Glutamatergic neuron (in vitro differentiated cells): Measurements from ENCODE around the gene NDUFAF4. TPM values are rescaled to one million over a fixed set of nuclear protein-coding genes. Genes with fewer than 3 reads are reported as not detected.

Experiments
- DNase-seq: peaks from one replicate; pipeline ENCODE4 v3.0.0; 2022
- H3K27ac Mint-ChIP-seq: one replicate; pipeline ENCODE4 v1.8.0; 2020; ENCODE audit warnings: mild to moderate bottlenecking, mixed read lengths, inconsistent platforms; ENCODE audit not compliant: unreplicated experiment
- H3K27me3 Mint-ChIP-seq: one replicate; pipeline ENCODE4 v1.8.0; 2020; ENCODE audit warnings: mild to moderate bottlenecking, moderate library complexity, mixed read lengths, inconsistent platforms; ENCODE audit not compliant: unreplicated experiment
- H3K36me3 Mint-ChIP-seq: one replicate; pipeline ENCODE4 v1.8.0; 2020; ENCODE audit warnings: mild to moderate bottlenecking, mixed read lengths, inconsistent platforms; ENCODE audit not compliant: unreplicated experiment
- H3K4me1 Mint-ChIP-seq: one replicate; pipeline ENCODE4 v1.8.0; 2020; ENCODE audit warnings: mild to moderate bottlenecking, low read depth, mixed read lengths, inconsistent platforms; ENCODE audit not compliant: unreplicated experiment
- H3K4me3 Mint-ChIP-seq: one replicate; pipeline ENCODE4 v1.8.0; 2020; ENCODE audit warnings: mild to moderate bottlenecking, mixed read lengths, inconsistent platforms; ENCODE audit not compliant: unreplicated experiment
- H3K9me3 Mint-ChIP-seq: one replicate; pipeline ENCODE4 v1.8.0; 2020; ENCODE audit warnings: mild to moderate bottlenecking, moderate library complexity, mixed read lengths, inconsistent platforms; ENCODE audit not compliant: unreplicated experiment
- total RNA-seq: library from RNA; stranded (reverse); fragmentation: NEBNext Ultra II Directional; extraction: Animal tissue kit (Norgen Biotek cat#: 25700); gene quantifications from one replicate; pipeline ENCODE4 v1.2.1, GENCODE V29; 2021; ENCODE audit not compliant: unreplicated experiment
- TF ChIP-seq, protein P1 (sequence below): fragments of 200-600 bp; sonication (generic); IDR thresholded peaks from one replicate; pipeline ENCODE4 v1.5.0; 2021; ENCODE audit not compliant: partially characterized antibody, unreplicated experiment

NDUFAF4 gene
- total RNA-seq, 1 donor from 2014 or later, result 45.3 TPM

DNA sequence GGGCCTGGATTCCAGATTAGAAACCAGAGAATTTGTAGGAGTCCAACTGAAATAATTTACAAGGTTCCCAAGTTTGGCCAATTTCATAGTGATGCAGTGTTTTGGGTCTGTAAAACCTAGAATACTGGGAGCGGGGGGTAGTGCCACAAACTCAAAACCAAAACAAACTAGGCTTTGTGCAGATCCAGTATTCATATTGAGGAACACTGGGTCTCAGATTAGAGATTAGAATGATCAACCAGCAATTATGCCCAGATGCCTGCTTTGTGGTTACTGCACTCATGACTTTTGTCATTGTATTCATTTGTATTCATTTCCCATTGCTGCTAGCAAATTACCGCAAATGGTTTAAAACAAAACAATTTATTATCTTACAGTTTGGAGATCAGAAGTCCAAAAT is 3.2 kb upstream of the NDUFAF4 start:
- H3K4me1 Mint-ChIP-seq, result peaks cover 14% of the 10 kb centered on the region
- no peaks in the 10 kb centered on the region for H3K36me3 Mint-ChIP-seq
- peaks cover 2% of the 10 kb centered on the region for H3K9me3 Mint-ChIP-seq
- no peak overlapping the region for H3K27ac Mint-ChIP-seq
- TF ChIP-seq, protein P1, sequence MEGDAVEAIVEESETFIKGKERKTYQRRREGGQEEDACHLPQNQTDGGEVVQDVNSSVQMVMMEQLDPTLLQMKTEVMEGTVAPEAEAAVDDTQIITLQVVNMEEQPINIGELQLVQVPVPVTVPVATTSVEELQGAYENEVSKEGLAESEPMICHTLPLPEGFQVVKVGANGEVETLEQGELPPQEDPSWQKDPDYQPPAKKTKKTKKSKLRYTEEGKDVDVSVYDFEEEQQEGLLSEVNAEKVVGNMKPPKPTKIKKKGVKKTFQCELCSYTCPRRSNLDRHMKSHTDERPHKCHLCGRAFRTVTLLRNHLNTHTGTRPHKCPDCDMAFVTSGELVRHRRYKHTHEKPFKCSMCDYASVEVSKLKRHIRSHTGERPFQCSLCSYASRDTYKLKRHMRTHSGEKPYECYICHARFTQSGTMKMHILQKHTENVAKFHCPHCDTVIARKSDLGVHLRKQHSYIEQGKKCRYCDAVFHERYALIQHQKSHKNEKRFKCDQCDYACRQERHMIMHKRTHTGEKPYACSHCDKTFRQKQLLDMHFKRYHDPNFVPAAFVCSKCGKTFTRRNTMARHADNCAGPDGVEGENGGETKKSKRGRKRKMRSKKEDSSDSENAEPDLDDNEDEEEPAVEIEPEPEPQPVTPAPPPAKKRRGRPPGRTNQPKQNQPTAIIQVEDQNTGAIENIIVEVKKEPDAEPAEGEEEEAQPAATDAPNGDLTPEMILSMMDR, result no peak
- DNase-seq, result no peak
- no peak overlapping the region for H3K4me3 Mint-ChIP-seq
- H3K27me3 Mint-ChIP-seq, result peaks cover 3% of the 10 kb centered on the region

DNA sequence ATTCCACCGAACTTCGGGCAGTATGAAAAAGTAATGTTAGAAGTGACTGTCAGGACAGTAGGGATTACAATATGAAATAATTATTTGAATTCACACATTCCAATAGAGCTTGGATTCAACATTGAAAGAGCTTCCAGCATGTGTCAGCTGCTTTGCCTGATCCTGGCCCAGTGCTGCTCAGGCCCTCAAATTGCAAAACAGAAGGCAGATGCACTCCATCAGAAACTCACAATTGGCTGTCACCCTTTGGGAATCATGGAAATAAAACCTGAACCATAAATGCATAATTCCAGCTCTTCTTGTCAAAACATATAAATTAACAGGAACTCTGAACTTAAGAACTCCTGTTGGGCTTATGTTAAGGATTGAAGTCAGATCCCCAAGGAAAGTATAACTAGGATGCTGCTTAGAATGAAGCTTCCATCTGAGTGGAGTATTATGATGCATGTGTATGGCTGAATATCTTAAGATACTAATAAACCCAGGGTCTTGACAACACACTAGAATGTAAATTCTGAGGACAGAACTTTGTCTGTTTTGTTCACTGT is 1.8 kb upstream of the NDUFAF4 start:
- H3K27me3 Mint-ChIP-seq, result peaks cover 3% of the 10 kb centered on the region
- TF ChIP-seq, protein P1, result no peak
- peaks cover 2% of the 10 kb centered on the region for H3K9me3 Mint-ChIP-seq
- no peak overlapping the region for H3K4me3 Mint-ChIP-seq
- H3K27ac Mint-ChIP-seq, result no peak overlapping the region
- H3K36me3 Mint-ChIP-seq, result no peaks in the 10 kb centered on the region
- no peak for DNase-seq
- peaks cover 19% of the 10 kb centered on the region for H3K4me1 Mint-ChIP-seq

DNA sequence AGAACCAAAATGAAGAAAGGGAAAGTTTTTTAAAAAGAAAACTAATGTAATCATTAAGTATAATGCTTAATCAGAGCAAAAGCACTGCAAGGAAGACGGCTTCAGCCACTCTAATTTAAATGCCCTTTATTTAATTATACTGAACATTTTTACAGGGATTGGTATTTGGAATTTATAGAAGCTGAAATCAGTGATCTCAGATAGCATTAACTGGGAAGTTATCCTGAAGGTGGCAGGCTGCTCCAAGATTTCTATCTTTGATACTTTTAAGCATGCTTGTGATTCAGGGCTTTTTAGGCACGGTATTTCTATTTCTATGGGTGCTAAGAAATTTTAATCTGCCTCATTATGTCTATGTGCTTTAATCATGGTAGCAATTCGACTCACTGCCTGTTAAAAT is 1.3 kb upstream of the NDUFAF4 start:
- no peak overlapping the region for H3K27ac Mint-ChIP-seq
- DNase-seq, result no peak
- TF ChIP-seq, protein P1, result no peak
- H3K4me3 Mint-ChIP-seq, result peak overlapping the region; percentile 89
- H3K36me3 Mint-ChIP-seq, result no peaks in the 10 kb centered on the region
- peaks cover 2% of the 10 kb centered on the region for H3K9me3 Mint-ChIP-seq
- peaks cover 21% of the 10 kb centered on the region for H3K4me1 Mint-ChIP-seq
- peaks cover 3% of the 10 kb centered on the region for H3K27me3 Mint-ChIP-seq

DNA sequence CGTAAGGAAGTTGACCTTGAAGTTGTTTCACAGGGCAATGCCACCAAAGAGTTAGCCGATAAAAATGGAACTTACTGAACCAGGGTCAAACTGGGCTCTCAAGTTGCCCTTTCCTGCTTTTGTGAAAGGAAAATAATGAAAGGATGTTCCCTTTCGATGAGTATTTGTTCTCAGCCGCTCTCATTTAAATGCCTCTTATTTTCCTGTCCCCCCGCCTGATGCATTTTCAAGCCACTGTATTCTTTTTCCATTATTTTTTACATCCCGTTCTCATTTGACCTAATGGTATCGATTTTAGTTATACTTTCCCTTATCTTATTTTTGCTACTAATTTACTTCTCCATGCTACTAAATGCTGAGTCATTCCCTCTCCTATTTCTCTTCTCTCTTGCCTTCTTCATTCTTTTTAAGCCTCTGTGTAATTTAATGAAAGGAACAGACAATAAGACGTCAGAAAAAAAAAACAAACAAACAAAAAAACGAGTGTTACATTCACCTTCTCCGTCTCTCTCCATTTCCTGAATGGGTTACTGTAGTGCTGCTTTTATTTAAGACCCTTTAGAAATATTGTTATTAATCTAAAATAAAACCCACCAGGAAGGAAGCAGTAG is 655 bp upstream of the NDUFAF4 start:
- Mint-ChIP-seq H3K27me3 (peaks cover 3% of the 10 kb centered on the region), H3K36me3 (no peaks in the 10 kb centered on the region), H3K9me3 (peaks cover 2% of the 10 kb centered on the region), H3K4me3 (peak overlapping the region; percentile 89), H3K4me1 (peaks cover 21% of the 10 kb centered on the region), H3K27ac (peak overlapping the region; percentile 65)
- TF ChIP-seq, protein P1, result no peak
- DNase-seq, result no peak

DNA sequence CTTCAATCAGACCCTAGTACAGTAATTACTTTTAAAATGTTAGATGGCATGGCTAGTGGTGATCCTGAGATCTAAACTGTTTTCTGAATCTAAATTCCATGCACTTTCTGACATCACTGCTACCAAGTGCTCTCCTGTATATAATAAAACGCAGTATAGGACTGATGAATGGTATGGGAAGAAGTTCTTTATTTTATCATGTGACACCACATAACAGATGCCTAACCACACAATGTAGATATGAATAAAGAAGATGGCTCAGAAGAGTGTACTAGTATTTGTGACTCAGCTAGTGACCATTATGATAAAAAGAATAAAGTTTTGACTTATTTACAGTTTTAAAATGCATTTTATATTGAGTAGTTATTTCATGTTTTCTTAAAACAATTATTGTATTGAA is 8.5 kb downstream of the NDUFAF4 start:
- no peak overlapping the region for H3K27ac Mint-ChIP-seq
- no peaks in the 10 kb centered on the region for H3K9me3 Mint-ChIP-seq
- H3K4me3 Mint-ChIP-seq, result no peak overlapping the region
- no peak for DNase-seq
- TF ChIP-seq, protein P1, result no peak
- no peaks in the 10 kb centered on the region for H3K27me3 Mint-ChIP-seq
- peaks cover 3% of the 10 kb centered on the region for H3K4me1 Mint-ChIP-seq
- no peaks in the 10 kb centered on the region for H3K36me3 Mint-ChIP-seq
